GM12801 (cell line): ENCODE results near the gene SYCE1L.

Source experiments
- TF ChIP-seq, protein P1 (sequence below): IDR thresholded peaks from one replicate; pipeline ENCODE4 v1.5.1; 2011; ENCODE audit warnings: control low read depth; ENCODE audit not compliant: insufficient read length; ENCODE audit errors: extremely low read depth

The SYCE1L gene

DNA sequence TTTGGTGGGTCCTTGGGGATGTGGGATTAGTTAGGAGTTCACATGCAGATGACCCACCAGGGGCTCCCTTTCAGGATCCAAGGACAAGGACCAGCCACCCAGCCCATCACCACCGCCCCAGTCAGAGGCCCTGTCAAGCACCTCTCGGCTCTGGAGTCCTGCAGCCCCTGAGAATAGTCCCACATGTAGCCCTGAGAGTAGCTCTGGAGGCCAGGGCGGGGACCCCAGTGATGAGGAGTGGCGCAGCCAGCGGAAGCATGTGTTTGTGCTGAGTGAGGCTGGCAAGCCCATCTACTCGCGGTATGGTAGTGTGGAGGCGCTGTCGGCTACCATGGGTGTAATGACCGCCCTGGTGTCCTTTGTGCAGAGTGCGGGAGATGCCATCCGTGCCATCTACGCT, 5.8 kb upstream of the SYCE1L start:
- TF ChIP-seq, protein P1, sequence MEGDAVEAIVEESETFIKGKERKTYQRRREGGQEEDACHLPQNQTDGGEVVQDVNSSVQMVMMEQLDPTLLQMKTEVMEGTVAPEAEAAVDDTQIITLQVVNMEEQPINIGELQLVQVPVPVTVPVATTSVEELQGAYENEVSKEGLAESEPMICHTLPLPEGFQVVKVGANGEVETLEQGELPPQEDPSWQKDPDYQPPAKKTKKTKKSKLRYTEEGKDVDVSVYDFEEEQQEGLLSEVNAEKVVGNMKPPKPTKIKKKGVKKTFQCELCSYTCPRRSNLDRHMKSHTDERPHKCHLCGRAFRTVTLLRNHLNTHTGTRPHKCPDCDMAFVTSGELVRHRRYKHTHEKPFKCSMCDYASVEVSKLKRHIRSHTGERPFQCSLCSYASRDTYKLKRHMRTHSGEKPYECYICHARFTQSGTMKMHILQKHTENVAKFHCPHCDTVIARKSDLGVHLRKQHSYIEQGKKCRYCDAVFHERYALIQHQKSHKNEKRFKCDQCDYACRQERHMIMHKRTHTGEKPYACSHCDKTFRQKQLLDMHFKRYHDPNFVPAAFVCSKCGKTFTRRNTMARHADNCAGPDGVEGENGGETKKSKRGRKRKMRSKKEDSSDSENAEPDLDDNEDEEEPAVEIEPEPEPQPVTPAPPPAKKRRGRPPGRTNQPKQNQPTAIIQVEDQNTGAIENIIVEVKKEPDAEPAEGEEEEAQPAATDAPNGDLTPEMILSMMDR: no peak

DNA sequence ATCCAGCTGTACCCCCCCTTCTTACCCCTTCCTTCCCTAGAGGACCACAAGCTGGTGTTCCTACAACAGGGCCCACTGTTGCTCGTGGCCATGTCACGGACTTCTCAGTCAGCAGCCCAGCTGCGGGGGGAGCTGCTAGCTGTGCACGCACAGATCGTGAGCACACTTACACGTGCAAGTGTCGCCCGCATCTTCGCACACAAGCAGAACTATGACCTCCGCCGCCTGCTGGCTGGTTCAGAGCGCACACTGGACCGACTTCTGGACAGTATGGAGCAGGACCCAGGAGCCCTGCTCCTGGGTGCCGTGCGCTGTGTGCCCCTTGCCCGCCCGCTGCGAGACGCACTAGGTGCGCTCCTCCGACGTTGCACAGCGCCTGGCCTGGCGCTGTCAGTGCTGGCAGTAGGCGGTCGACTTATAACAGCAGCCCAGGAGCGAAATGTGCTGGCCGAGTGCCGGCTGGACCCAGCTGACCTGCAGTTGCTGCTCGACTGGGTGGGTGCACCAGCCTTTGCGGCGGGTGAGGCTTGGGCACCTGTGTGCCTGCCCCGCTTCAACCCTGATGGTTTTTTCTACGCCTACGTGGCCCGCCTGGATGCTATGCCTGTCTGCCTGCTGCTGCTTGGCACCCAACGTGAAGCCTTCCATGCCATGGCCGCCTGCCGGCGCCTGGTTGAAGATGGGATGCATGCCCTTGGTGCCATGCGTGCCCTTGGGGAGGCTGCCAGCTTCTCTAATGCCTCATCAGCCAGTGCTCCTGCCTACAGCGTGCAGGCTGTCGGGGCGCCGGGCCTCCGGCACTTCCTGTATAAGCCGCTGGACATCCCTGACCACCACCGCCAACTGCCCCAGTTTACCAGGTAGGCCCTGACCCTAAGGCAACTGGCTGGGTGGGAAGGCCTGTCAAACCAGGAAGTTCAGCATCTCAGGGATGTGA, 4.6 kb upstream of the SYCE1L start:
- TF ChIP-seq, protein P1: no peak

DNA sequence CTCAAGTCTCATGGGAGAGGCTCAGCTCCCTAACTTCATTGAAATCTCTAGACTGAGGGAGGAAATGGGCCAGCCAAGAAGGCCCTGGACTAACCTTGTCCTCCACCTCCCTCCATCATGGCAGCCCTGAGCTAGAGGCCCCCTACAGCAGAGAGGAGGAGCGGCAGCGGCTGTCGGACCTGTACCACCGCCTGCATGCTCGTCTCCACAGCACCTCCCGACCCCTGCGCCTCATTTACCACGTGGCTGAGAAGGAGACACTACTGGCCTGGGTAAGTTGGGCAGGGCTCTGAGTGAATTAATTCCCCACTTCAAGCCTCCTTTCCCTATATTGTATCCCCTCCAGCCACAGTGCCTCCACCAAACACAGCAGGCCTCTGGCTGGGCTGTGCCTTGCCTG, 3.8 kb upstream of the SYCE1L start:
- TF ChIP-seq, protein P1: no peak

DNA sequence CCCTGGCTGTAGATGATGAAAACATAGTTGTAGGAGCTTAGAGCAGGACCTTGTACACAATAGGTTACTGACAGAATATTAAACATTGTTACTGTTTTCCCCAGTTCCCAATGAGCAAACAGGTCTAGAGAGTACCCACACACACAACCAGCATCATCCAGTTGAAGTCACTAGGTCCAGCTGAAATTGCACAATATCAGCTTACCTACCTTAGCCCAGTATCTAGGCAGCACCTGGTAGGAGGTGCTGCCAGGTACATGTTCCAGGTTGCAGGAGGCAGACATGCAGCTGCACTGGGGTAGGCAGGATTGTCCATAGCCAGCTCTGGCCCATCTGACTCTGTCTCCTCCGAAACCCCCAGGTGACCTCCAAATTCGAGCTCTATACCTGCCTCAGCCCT, 1.5 kb upstream of the SYCE1L start:
- TF ChIP-seq, protein P1: no peak

DNA sequence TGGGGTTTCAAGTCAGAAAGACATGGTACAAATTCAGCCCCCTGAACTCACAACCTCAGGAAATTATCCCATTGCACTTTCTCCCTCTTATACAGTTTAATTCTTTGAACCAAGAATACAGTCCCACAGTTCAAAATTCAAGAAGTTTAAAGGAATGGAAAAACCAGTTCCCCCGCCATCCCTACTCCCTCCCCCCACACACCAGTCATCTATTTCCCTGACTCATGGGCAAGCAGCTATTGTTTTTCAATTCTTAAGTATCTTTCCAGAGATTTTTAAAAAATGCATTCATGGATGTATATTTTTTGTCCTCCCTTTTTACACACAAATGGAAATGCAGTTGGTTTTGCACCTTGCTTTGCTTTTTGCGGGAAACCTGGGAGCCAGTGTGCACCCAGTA, 7.3 kb downstream of the SYCE1L start:
- TF ChIP-seq, protein P1: no peak

DNA sequence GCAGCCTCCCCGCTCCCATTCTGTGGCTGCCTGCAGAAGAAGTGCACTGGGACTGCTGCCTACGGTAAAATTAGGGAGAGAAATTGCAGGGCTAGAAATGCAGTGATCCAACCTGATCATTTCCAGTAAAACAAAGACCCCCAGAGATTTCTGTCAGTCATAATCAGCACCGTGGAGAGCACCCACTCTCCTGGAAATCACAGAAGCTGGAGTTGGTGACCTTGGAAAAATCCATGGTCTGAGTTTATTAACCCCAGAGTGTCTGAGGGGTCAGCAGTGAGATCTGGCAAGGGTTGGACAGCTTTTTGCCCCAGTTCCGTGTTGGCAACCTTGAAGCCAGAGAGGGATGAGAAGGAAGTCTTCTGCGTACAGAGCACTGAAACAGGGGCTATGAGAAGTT, 7.8 kb downstream of the SYCE1L start:
- TF ChIP-seq, protein P1: no peak

DNA sequence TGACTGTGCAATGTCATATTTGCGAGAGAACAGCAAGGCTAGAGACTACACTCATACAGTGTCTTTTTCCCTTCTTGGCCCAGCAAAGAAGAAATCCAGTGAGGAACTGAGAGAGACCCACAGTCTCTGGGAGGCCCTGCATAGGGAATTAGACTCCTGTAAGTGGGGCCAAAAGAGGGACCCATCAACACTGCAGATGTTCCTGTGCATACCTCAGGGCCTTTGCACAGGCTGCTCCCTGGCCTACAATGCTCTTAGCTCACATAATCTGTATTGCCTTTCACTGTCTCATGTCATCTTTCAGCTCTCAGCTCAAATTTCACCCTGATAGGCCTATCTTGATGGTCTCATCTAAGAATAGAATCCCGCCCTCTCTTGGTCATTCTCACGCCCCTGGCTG, 9.2 kb downstream of the SYCE1L start:
- TF ChIP-seq, protein P1: no peak
